Activated CD4-positive, alpha-beta memory T cell treated with anti-CD3 and anti-CD28 coated beads for 36 hours (primary cell): Measurements from ENCODE around the gene OGFR. TPM values are rescaled to one million over a fixed set of nuclear protein-coding genes. Genes with fewer than 3 reads are reported as not detected.

Experiments
- CTCF ChIA-PET: fragments of 350-600 bp; sonication (Branson Sonifier 250); formaldehyde crosslinking; loops from one replicate; lab custom pipeline; 2021; ENCODE audit warnings: antibody characterized with exemption, inconsistent platforms; lab: Charles Lee
- POLR2A ChIA-PET: fragments of 350-600 bp; sonication (Branson Sonifier 250); formaldehyde crosslinking; loops from one replicate; lab custom pipeline; 2021; ENCODE audit warnings: antibody characterized with exemption; lab: Charles Lee
- DNase-seq: peaks from one replicate; pipeline ENCODE4 v3.0.0-alpha.2; 2020
- H3K27ac Mint-ChIP-seq: one replicate; pipeline ENCODE4 v1.8.0; 2021; ENCODE audit warnings: mixed read lengths
- H3K27me3 Mint-ChIP-seq: one replicate; pipeline ENCODE4 v1.8.0; 2021; ENCODE audit warnings: mixed read lengths
- H3K36me3 Mint-ChIP-seq: one replicate; pipeline ENCODE4 v1.8.0; 2021; ENCODE audit warnings: mixed read lengths
- H3K4me1 Mint-ChIP-seq: one replicate; pipeline ENCODE4 v1.8.0; 2021; ENCODE audit warnings: low read depth, mixed read lengths
- H3K4me3 Mint-ChIP-seq: one replicate; pipeline ENCODE4 v1.8.0; 2021; ENCODE audit warnings: mild to moderate bottlenecking, mixed read lengths
- H3K9me3 Mint-ChIP-seq: one replicate; pipeline ENCODE4 v1.8.0; 2021; ENCODE audit warnings: mixed read lengths
- intact Hi-C: fragments of 100-400 bp; cut with micrococcal nuclease; formaldehyde crosslinking; loops from one replicate; pipeline ENCODE4 v1.15.1; 2023
- total RNA-seq, 2 experiments: library from RNA; stranded (reverse); gene quantifications; one replicate each; pipeline ENCODE4 v1.2.3, GENCODE V29; 2021

Gene OGFR
- total RNA-seq, 2 experiments from 2014 or later: 35.0 to 39.0 TPM

DNA sequence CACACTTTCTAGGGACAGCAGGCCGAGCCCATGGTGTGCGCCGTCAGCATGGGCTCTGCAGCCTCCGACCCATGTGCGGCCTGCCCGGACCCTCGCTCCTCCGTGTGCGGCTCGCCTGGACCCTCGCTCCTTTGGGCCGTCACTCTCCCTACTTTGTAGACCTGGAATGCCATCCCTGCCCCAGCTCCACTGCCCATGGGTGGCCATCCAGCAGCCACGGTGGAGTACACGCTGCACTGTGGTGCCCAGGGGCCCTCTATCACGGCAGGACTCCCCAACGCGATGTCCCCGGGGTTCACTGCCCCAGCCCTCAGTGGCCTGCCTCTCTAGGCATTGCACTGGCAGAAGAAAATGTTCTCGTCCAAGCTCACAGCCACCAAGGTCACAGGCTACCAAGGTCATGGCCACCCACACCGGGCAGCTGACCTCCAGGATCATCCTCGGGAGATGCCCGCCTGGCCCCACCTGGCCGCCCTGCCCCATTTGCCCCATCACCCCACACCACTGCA is 32.5 kb upstream of the OGFR start:
- H3K4me1 Mint-ChIP-seq: peaks cover 37% of the 10 kb centered on the region
- no peaks in the 10 kb centered on the region for H3K36me3 Mint-ChIP-seq
- intact Hi-C loops: no loop called here
- no peak overlapping the region for H3K27ac Mint-ChIP-seq
- no peak overlapping the region for H3K4me3 Mint-ChIP-seq
- CTCF ChIA-PET: interaction anchor here (2.4 kb wide), 1 partner anchor 19 kb away, joined by 10 read pairs; no protein-coding TSS in a partner anchor
- H3K9me3 Mint-ChIP-seq: no peaks in the 10 kb centered on the region
- POLR2A ChIA-PET: no interaction called here
- DNase-seq: no peak
- H3K27me3 Mint-ChIP-seq: no peaks in the 10 kb centered on the region

DNA sequence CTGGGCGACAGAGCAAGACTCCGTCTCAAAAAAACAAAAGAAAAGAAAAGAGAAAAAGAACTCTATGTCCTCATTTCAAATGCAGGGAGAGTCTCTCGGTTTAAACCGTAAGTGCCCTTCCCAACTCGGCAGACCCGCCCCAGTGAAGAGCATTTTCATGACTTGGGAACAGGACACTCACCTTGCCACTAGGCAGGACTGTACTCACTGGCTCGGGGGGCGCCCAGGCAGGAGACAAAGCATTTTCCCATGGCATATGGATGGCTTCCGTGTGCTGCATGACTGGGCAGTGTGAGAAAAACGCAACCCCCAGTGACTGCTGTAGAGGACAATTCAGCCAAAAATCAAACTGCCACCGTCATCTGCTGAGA is 32.0 kb upstream of the OGFR start:
- CTCF ChIA-PET: interaction anchor here (2.4 kb wide), 1 partner anchor 19 kb away, joined by 10 read pairs; no protein-coding TSS in a partner anchor
- H3K4me3 Mint-ChIP-seq: no peak overlapping the region
- H3K36me3 Mint-ChIP-seq: no peaks in the 10 kb centered on the region
- intact Hi-C loops: no loop called here
- H3K27me3 Mint-ChIP-seq: no peaks in the 10 kb centered on the region
- no peak for DNase-seq
- no peak overlapping the region for H3K27ac Mint-ChIP-seq
- H3K4me1 Mint-ChIP-seq: peaks cover 41% of the 10 kb centered on the region
- POLR2A ChIA-PET: no interaction called here
- no peaks in the 10 kb centered on the region for H3K9me3 Mint-ChIP-seq

DNA sequence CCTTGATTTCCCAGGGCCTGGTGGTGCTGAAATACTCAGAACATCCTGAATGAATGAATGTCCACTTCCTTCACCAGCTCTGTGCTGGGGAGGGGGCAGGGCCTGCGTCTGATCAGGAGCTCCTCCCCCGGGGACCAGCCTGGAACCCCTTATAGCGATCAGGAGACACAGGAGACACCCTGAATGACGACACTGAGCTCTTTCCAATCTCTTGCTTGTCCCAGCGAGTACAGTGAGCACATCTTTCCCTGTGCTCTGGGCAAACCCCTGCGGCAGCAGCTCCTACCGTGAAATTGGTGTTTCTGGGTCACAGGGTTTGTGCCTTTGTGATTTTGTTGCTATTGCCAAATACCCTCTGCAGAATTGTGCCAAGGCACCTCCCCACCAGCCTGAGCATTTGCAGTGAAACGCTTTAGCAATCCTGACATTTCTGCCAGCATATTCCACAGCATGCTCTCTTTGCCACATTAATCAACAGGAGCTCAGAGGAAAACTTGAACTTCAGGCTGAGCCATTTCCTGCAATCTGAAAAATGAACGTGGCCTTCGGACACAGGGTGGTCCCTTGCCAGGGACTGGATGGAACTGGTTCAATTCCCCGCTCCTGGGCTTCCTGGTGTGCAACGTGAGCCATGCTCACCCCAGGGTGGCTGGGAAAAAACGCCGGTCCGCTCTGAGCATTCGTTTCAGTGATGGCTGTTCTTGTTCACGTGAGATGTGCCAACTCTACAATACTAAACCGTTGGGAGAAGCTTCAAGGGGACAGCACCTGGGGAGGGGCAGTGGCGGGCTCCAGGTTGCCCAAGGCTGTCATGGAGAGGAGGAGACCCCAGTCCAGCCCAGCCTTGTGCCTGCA is 31.4 kb upstream of the OGFR start:
- CTCF ChIA-PET: interaction anchor here (2.4 kb wide), 1 partner anchor 18 kb away, joined by 10 read pairs; no protein-coding TSS in a partner anchor
- H3K27ac Mint-ChIP-seq: no peak overlapping the region
- H3K4me3 Mint-ChIP-seq: no peak overlapping the region
- H3K27me3 Mint-ChIP-seq: no peaks in the 10 kb centered on the region
- POLR2A ChIA-PET: interaction anchor here (0.6 kb wide), 1 partner anchor 25 kb away, joined by 5 read pairs; no protein-coding TSS in a partner anchor
- no peaks in the 10 kb centered on the region for H3K36me3 Mint-ChIP-seq
- no peak for DNase-seq
- no peaks in the 10 kb centered on the region for H3K9me3 Mint-ChIP-seq
- intact Hi-C loops: no loop called here
- peaks cover 41% of the 10 kb centered on the region for H3K4me1 Mint-ChIP-seq

DNA sequence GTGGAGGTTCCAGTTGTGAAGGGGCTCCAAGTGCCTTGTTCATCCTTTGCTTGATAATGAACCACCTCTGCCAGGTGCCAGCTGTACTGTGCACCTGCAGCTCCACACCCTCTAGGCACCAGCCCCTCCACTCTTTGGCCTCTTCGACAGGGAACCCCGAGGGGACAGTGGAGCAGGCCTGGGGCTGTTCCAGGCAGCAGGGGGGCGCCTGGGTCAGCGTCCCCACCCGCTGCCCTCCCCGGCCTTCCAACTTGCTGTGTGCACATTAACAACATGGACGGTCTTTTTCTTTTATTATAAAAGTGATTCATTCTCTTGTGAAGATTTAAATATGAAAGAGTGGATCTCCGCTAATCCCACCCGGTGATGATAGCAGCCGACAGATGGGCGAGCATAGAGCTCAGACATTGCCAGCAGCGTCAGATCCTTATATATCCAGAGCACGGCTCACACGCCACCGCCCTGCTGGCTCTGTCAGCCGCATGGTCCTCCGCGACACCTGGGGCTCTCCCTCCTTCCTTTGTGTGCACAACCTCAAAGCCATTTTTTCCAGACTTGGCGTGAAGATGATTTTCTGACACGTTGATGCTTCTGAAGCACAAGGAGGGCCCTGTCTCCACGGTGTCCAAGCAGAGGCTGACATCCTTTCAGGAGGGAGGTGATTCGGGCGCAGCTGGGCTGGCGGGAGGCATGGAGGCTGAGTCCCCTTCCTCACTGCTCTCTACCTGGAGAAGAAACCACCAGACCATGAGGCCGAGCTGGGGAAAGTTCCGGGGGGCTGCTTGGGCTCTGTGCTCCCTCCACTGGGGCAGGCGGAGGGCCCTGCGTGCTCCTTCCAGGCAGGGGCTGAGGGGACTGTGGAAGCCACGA is 30.6 kb upstream of the OGFR start:
- no peaks in the 10 kb centered on the region for H3K36me3 Mint-ChIP-seq
- ChIA-PET POLR2A (no interaction called here), CTCF (interaction anchor here (2.4 kb wide), 1 partner anchor 18 kb away, joined by 10 read pairs; no protein-coding TSS in a partner anchor)
- peaks cover 41% of the 10 kb centered on the region for H3K4me1 Mint-ChIP-seq
- no peak overlapping the region for H3K4me3 Mint-ChIP-seq
- H3K9me3 Mint-ChIP-seq: no peaks in the 10 kb centered on the region
- intact Hi-C loops: no loop called here
- no peak overlapping the region for H3K27ac Mint-ChIP-seq
- no peak for DNase-seq
- H3K27me3 Mint-ChIP-seq: no peaks in the 10 kb centered on the region

DNA sequence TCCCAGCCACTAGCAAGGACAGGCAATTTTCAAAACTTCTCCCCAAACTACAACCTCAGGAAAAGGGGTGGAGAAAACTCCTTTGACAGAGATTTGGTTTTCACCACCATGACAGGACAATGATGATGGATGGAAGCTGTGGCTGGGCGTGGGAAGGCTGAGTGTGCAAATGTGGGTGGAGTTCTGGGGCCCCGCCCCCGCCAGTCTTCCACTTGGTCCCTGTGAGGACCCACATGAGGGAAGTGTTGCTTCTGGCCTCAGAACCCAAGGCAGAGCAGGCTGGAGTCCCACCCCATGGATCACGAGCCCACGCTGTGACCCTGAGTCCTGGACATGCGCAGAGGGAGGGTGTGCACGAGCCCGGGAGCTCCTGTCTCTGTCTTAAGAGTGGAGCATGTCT is 29.9 kb upstream of the OGFR start:
- Mint-ChIP-seq H3K9me3 (no peaks in the 10 kb centered on the region), H3K4me1 (peaks cover 41% of the 10 kb centered on the region), H3K36me3 (no peaks in the 10 kb centered on the region), H3K4me3 (no peak overlapping the region), H3K27ac (peak overlapping the region; percentile 38), H3K27me3 (no peaks in the 10 kb centered on the region)
- intact Hi-C loops: no loop called here
- ChIA-PET POLR2A (no interaction called here), CTCF (no interaction called here)
- DNase-seq: peak; percentile 36

DNA sequence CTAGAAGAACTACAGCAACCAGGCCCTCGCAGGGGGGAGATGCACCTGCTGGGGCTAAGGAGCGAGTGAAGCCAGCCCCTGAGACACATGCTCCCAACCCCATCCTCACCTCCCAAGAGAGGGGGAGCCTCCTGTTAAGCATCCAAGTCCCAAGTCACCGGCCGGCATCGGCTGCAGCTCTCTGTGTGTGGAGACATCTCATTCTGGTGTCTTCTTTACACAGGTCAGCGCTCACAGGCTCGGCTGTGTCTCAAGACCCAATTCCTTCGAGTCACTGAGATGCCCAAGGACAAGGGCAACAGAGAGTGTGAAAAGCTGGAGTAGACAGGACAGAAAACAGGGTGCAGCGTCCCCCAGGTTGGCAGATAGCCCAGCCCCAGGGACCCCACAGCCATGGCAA is 29.4 kb upstream of the OGFR start:
- no peaks in the 10 kb centered on the region for H3K36me3 Mint-ChIP-seq
- intact Hi-C loops: no loop called here
- peaks cover 41% of the 10 kb centered on the region for H3K4me1 Mint-ChIP-seq
- H3K4me3 Mint-ChIP-seq: no peak overlapping the region
- H3K27me3 Mint-ChIP-seq: no peaks in the 10 kb centered on the region
- DNase-seq: no peak
- H3K9me3 Mint-ChIP-seq: no peaks in the 10 kb centered on the region
- ChIA-PET CTCF (no interaction called here), POLR2A (no interaction called here)
- peak overlapping the region; percentile 67 for H3K27ac Mint-ChIP-seq

DNA sequence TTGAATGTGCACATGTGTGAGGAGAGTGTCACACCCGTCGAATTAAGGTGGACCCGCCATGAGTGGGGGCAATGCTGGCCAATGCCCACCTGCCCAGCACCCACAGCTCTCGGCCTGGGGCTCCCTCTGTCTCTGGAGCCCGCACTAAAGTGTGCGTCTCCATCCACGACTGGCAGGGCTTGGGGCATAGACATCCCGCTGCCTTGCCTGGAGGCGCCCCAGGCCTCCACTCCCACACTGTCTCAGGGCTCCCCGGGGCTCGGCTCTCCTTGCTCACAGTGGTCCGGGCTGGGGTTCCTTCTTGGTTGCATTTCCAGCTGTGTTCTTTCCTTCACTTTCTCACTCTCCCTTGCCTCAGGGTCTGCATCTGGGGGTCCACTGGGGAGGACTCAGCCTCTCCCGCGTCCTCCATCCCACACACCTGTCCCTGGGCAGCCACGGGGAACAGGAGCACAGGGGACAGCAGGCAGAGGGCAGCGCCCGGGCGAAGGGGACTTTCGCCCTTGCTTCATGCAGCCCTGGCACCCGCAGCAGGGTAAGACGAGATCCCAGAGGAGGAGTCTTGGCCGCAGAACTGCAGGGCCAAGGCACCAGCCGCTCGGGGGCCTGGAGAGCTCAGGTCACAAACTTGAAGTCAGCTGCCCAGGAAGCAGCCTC is 28.5 kb upstream of the OGFR start:
- CTCF ChIA-PET: no interaction called here
- POLR2A ChIA-PET: no interaction called here
- intact Hi-C loops: loop anchor here (1.0 kb wide), 1 partner anchor 36 kb away; no protein-coding TSS in a partner anchor
- no peaks in the 10 kb centered on the region for H3K36me3 Mint-ChIP-seq
- H3K4me3 Mint-ChIP-seq: no peak overlapping the region
- peaks cover 41% of the 10 kb centered on the region for H3K4me1 Mint-ChIP-seq
- no peak for DNase-seq
- peak overlapping the region; percentile 89 for H3K27ac Mint-ChIP-seq
- H3K27me3 Mint-ChIP-seq: no peaks in the 10 kb centered on the region
- no peaks in the 10 kb centered on the region for H3K9me3 Mint-ChIP-seq

DNA sequence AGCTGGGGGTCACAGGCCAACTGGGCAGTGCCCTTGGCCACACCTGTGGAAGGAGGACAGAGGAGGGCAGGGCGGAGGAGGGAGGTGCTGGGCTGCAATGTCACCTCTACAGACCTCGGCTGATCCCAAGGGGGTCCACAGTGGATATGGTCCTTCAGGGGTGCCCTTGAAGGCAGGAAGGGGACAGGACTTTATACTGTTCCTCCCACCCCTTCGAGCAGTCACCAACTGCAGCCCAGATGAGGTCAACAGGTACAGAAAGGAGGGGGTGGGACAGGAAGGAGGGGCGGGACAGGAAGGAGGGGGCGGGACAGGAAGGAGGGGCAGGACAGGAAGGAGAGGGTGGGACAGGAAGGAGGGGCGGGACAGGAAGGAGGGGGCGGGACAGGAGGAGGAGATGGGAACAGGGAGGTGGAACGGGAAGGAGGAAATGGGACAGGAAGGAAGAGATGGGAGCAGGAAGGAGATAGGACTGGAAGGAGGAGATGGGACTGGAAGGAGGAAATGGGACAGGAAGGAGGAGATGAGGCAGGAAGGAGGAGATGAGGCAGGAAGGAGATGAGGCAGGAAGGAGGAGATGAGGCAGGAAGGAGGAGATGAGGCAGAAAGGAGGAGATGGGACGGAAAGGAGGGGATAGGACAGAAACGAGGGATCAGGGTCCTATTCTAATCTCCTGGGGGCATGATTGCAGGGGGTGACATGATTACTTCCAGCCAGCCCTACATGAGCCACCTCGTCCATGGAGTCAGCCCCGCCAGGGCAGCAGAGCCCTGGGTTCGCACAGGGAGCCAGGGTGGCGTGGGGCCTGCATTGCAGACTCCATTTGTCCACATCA is 27.7 kb upstream of the OGFR start:
- Mint-ChIP-seq H3K4me3 (peak overlapping the region; percentile 15), H3K4me1 (peaks cover 41% of the 10 kb centered on the region), H3K27ac (peak overlapping the region; percentile 89), H3K9me3 (no peaks in the 10 kb centered on the region), H3K27me3 (no peaks in the 10 kb centered on the region), H3K36me3 (no peaks in the 10 kb centered on the region)
- peak; percentile 84 for DNase-seq
- intact Hi-C loops: loop anchor here (1.0 kb wide), 1 partner anchor 37 kb away; no protein-coding TSS in a partner anchor
- POLR2A ChIA-PET: no interaction called here
- CTCF ChIA-PET: no interaction called here

DNA sequence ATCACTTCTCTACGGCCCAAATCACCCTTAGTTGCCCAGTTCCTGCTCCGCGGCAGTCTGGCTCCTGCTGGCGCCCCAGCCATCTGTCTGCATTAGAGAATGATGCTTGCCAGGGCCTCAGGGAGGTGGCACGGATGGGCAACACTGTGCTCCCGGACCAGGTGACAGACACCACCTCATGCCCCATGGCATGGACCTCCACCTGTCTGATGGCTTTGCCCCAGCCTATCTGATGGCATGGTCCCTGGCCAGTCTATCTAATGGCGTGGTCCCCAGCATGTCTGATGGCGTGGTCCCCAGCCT is 27.2 kb upstream of the OGFR start:
- no peaks in the 10 kb centered on the region for H3K27me3 Mint-ChIP-seq
- no peaks in the 10 kb centered on the region for H3K36me3 Mint-ChIP-seq
- H3K9me3 Mint-ChIP-seq: no peaks in the 10 kb centered on the region
- CTCF ChIA-PET: no interaction called here
- POLR2A ChIA-PET: no interaction called here
- intact Hi-C loops: no loop called here
- peaks cover 41% of the 10 kb centered on the region for H3K4me1 Mint-ChIP-seq
- peak overlapping the region; percentile 89 for H3K27ac Mint-ChIP-seq
- no peak overlapping the region for H3K4me3 Mint-ChIP-seq
- DNase-seq: no peak

DNA sequence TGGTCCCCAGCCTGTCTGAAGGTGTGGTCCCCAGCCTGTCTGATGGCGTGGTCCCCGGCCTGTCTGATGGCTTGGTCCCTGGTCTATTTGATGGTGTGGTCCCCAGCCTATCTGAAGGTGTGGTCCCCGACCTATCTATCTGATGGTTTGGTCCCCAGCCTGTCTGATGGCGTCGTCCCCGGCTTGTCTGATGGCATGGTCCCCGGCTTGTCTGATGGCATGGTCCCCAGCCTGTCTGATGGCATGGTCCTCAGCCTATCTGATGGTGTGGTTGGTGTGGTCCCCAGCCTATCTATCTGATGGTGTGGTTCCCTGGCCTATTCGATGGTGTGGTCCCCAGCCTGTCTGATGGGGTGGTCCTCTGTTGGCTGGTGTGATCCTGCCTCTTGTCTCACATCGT is 26.6 kb upstream of the OGFR start:
- Mint-ChIP-seq H3K36me3 (no peaks in the 10 kb centered on the region), H3K27ac (no peak overlapping the region), H3K27me3 (no peaks in the 10 kb centered on the region), H3K4me3 (no peak overlapping the region), H3K9me3 (no peaks in the 10 kb centered on the region), H3K4me1 (peaks cover 39% of the 10 kb centered on the region)
- POLR2A ChIA-PET: no interaction called here
- no peak for DNase-seq
- intact Hi-C loops: no loop called here
- CTCF ChIA-PET: no interaction called here
